Panc1 (cell line): ENCODE results near the gene SPRR2E. TPM values are rescaled to one million over a fixed set of nuclear protein-coding genes. Genes with fewer than 3 reads are reported as not detected.

ENCODE experiments used
- total RNA-seq: library from RNA; stranded (reverse); gene quantifications from one replicate; pipeline ENCODE4 v1.2.1, GENCODE V29; 2021; ENCODE audit not compliant: unreplicated experiment

SPRR2E gene
- total RNA-seq, 1 experiment from 2014 or later, result not detected

Other genes with a start within 250 kb of the SPRR2E start
- gene LCE7A, start 234.5 kb downstream of the SPRR2E start, total RNA-seq, result not detected
- gene SMCP, start 216.2 kb downstream of the SPRR2E start, total RNA-seq, result not detected
- gene IVL, start 186.0 kb downstream of the SPRR2E start, total RNA-seq, result not detected
- gene SPRR5, start 147.3 kb downstream of the SPRR2E start, total RNA-seq, result not detected
- not detected for gene SPRR4, start 123.9 kb downstream of the SPRR2E start, total RNA-seq
- gene SPRR1A, start 110.4 kb downstream of the SPRR2E start, total RNA-seq, result not detected
- gene SPRR3, start 92.8 kb downstream of the SPRR2E start, total RNA-seq, result not detected
- not detected for gene SPRR1B, start 63.3 kb downstream of the SPRR2E start, total RNA-seq
- not detected for gene SPRR2D, start 53.4 kb downstream of the SPRR2E start, total RNA-seq
- gene SPRR2A, start 37.0 kb downstream of the SPRR2E start, total RNA-seq, result not detected
- gene SPRR2B, start 22.9 kb downstream of the SPRR2E start, total RNA-seq, result not detected
- gene SPRR2F, start 19.0 kb upstream of the SPRR2E start, total RNA-seq, result not detected
- gene SPRR2G, start 56.4 kb upstream of the SPRR2E start, total RNA-seq, result not detected
- not detected for gene LELP1, start 108.9 kb upstream of the SPRR2E start, total RNA-seq
- not detected for gene PRR9, start 123.1 kb upstream of the SPRR2E start, total RNA-seq
- not detected for gene LORICRIN, start 165.2 kb upstream of the SPRR2E start, total RNA-seq
- not detected for gene PGLYRP3, start 218.4 kb upstream of the SPRR2E start, total RNA-seq